HG03460 (cell line): ENCODE measurements around the gene SDCBP2.

ENCODE experiments used
- ATAC-seq: cut with Tn5 transposase; IDR thresholded peaks from one replicate; pipeline ENCODE4 v1.9.1; 2021; ENCODE audit not compliant: unreplicated experiment

SDCBP2 gene

GRCh38 chr20:1298888-1299511, 29.9 kb downstream of the SDCBP2 start:
- ATAC-seq: no peak

GRCh38 chr20:1298166-1298565, 30.8 kb downstream of the SDCBP2 start:
- no peak for ATAC-seq

- ATAC-seq: no peak
These were observed 31.5 kb downstream of the SDCBP2 start for GRCh38 chr20:1297486-1297885.

GRCh38 chr20:1296922-1297321, 32.0 kb downstream of the SDCBP2 start:
- ATAC-seq: no peak

- no peak for ATAC-seq
These were observed 32.8 kb downstream of the SDCBP2 start for GRCh38 chr20:1296117-1296610.

GRCh38 chr20:1295276-1295930, 33.5 kb downstream of the SDCBP2 start:
- no peak for ATAC-seq

- no peak for ATAC-seq
These were observed 34.4 kb downstream of the SDCBP2 start for GRCh38 chr20:1294497-1294896.

GRCh38 chr20:1293641-1294379, 35.1 kb downstream of the SDCBP2 start:
- ATAC-seq: no peak

- ATAC-seq: no peak
These were observed 36.3 kb downstream of the SDCBP2 start for GRCh38 chr20:1292620-1293019.

- no peak for ATAC-seq
These were observed 37.7 kb downstream of the SDCBP2 start for GRCh38 chr20:1291191-1291741.

- no peak for ATAC-seq
These were observed 41.0 kb downstream of the SDCBP2 start for GRCh38 chr20:1287787-1288569.

GRCh38 chr20:1287306-1287705, 41.6 kb downstream of the SDCBP2 start:
- no peak for ATAC-seq

GRCh38 chr20:1286267-1287024, 42.5 kb downstream of the SDCBP2 start:
- ATAC-seq: no peak

- no peak for ATAC-seq
These were observed 45.1 kb downstream of the SDCBP2 start for GRCh38 chr20:1283522-1284510.

- no peak for ATAC-seq
These were observed 46.0 kb downstream of the SDCBP2 start for GRCh38 chr20:1282966-1283365.

GRCh38 chr20:1281279-1282057, 47.5 kb downstream of the SDCBP2 start:
- ATAC-seq: no peak

- ATAC-seq: no peak
These were observed 48.5 kb downstream of the SDCBP2 start for GRCh38 chr20:1280195-1281102.
